Tibial nerve (tissue), 4 donors: ENCODE data around the gene GTPBP8. TPM values are rescaled to one million over a fixed set of nuclear protein-coding genes. Genes with fewer than 3 reads are reported as not detected.

Source experiments
- DNase-seq, 2 donors: peaks; one replicate each; pipeline ENCODE4 v3.0.0-alpha.2; 2019; ENCODE audit warnings: low spot score in 2 of 2
- H3K27ac ChIP-seq, 4 donors: fragments of 200-600 bp; sonication (generic) in 3 of 4; one replicate each; pipeline ENCODE4 v1.5.1; 2017 to 2019; ENCODE audit warnings: mild to moderate bottlenecking in 1 of 4
- H3K27me3 ChIP-seq, 2 donors: fragments of 200-600 bp; sonication (generic) in 1 of 2; one replicate each; pipeline versions ENCODE4 v1.5.1 to v1.6.0; 2017 to 2019
- H3K36me3 ChIP-seq, 3 donors: fragments of 200-600 bp; sonication (generic); one replicate each; pipeline ENCODE4 v1.5.1; 2018 to 2019
- H3K4me1 ChIP-seq, 4 donors: fragments of 200-600 bp; sonication (generic) in 3 of 4; one replicate each; pipeline ENCODE4 v1.5.1; 2017 to 2019
- H3K4me3 ChIP-seq, 4 donors: fragments of 200-600 bp; sonication (generic) in 3 of 4; one replicate each; pipeline ENCODE4 v1.5.1; 2017 to 2019; ENCODE audit warnings: mild to moderate bottlenecking in 1 of 4, moderate library complexity in 1 of 4
- H3K9me3 ChIP-seq, 4 donors: fragments of 200-600 bp; sonication (generic) in 3 of 4; one replicate each; pipeline ENCODE4 v1.5.1; 2017 to 2019
- CTCF ChIP-seq, 5 experiments: fragments of 200-600 bp in 3 of 5; fragments of 450-650 bp in 2 of 5; sonication (generic) in 3 of 5; IDR thresholded peaks; one replicate each; pipeline ENCODE4 v1.5.1; 2016 to 2019; ENCODE audit warnings: antibody characterized with exemption in 5 of 5, mild to moderate bottlenecking in 3 of 5, moderate library complexity in 2 of 5
- EP300 ChIP-seq, 2 donors: sonication (generic); formaldehyde crosslinking; IDR thresholded peaks; one replicate each; pipeline ENCODE4 v1.6.1; 2017; ENCODE audit warnings: antibody characterized with exemption in 2 of 2, mild to moderate bottlenecking in 1 of 2
- POLR2A ChIP-seq, 2 donors: fragments of 450-650 bp; IDR thresholded peaks; one replicate each; pipeline ENCODE4 v1.6.1; 2017; ENCODE audit warnings: antibody characterized with exemption in 2 of 2, mild to moderate bottlenecking in 2 of 2, moderate library complexity in 2 of 2
- WGBS, 2 donors: methylation state at CpG; one replicate each; pipeline ENCODE4 v1.1.5; 2018; 5-methylcytosine and 5-hydroxymethylcytosine counted together
- total RNA-seq, 4 donors: library from RNA; depleted of rRNA; stranded (reverse); fragments of >200 nt; gene quantifications; one replicate each; pipeline ENCODE4 v1.1.0, GENCODE V29; 2016

The GTPBP8 gene
- total RNA-seq, 4 donors from 2014 or later, result 15.9 to 55.7 (median 21.1) TPM

DNA sequence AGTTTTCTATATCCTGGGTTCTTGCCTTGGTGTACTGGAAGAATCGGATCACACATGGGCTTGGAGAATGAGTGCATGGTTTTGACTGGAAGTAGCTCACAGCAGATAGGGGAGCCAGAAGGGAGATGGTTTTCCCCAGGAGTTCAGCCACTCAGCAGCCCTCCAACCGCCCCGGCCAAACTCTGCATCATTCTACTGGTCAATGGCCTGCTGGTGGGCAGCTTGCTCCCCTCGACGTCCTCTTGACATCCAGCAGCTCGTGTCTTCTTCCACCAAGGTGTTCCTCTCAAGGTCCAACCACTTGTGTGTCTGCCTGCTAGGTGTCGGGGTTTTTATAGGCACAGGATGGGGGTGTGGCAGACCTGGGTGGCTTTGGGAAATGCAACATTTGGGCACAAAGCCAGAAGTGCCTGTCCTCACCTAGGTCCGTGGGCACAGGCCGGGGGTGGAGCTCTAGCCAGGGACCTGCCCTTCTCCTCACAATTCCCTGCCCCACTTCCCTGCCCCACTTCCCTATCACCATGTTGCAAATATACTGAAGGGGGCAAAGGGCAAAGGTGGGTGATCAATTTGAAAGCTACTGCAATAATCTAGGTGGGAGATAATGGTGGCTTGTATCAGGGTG is 3.0 kb upstream of the GTPBP8 start:
- Histone ChIP-seq H3K36me3 (no peaks in the 10 kb centered on the region), H3K27ac (no peak overlapping the region), H3K4me1 (peaks cover 0 to 24% (median 10%) of the 10 kb centered on the region in 4 donors), H3K4me3 (no peak overlapping the region), H3K27me3 (no peaks in the 10 kb centered on the region), H3K9me3 (no peaks in the 10 kb centered on the region)
- no peak for DNase-seq
- 93 to 97% methylated on average over 7 to 9 of the region's 9 CpGs for WGBS, 2 donors
- no peak for TF ChIP-seq CTCF (IDR thresholded peaks at IDR 0.05)
- TF ChIP-seq POLR2A (IDR thresholded peaks at IDR 0.05), result no peak
- TF ChIP-seq EP300 (IDR thresholded peaks at IDR 0.05), result no peak

DNA sequence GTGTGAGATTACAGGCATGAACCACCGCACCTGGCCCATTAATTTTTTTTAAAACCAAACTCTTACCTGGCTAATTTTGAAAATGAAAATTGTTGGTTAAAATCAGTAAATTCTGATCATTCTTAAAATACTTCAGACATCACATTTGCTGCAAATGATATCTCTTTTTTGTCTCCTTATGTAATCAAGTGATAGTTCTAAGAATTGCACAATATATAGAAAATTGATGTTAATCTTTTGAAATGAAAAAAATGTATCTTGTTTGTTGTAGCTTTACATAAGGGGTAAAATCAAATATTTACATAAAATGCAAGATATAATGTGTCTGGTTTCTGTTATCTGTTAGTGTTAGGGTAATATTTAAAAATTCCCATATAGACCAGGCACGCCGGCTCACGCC is 5.0 kb downstream of the GTPBP8 start:
- Histone ChIP-seq H3K36me3 (peaks cover 0 to 35% (median 0%) of the 10 kb centered on the region in 3 donors), H3K4me3 (no peak overlapping the region), H3K4me1 (peaks cover 0 to 32% (median 10%) of the 10 kb centered on the region in 4 donors), H3K27ac (no peak overlapping the region), H3K9me3 (no peaks in the 10 kb centered on the region), H3K27me3 (no peaks in the 10 kb centered on the region)
- WGBS, 2 donors, result 90 to 95% methylated on average over 4 of the region's 4 CpGs
- DNase-seq, result no peak
- TF ChIP-seq CTCF (IDR thresholded peaks at IDR 0.05), result no peak
- no peak for TF ChIP-seq POLR2A (IDR thresholded peaks at IDR 0.05)
- no peak for TF ChIP-seq EP300 (IDR thresholded peaks at IDR 0.05)

GRCh38 chr3:113000691-113001090 is 9.9 kb downstream of the GTPBP8 start:
- no peak for DNase-seq
- H3K4me1 ChIP-seq, result peaks cover 0 to 8% (median 0%) of the 10 kb centered on the region in 4 donors
- no peak overlapping the region for H3K27ac ChIP-seq
- WGBS, 2 donors, result 77 to 84% methylated on average over 4 of the region's 4 CpGs
- TF ChIP-seq CTCF (IDR thresholded peaks at IDR 0.05) (no peak), EP300 (IDR thresholded peaks at IDR 0.05) (no peak), POLR2A (IDR thresholded peaks at IDR 0.05) (no peak)
- no peak overlapping the region for H3K4me3 ChIP-seq
- no peaks in the 10 kb centered on the region for H3K27me3 ChIP-seq
- H3K36me3 ChIP-seq, result peaks cover 0 to 66% (median 4%) of the 10 kb centered on the region in 3 donors
- H3K9me3 ChIP-seq, result no peaks in the 10 kb centered on the region

DNA sequence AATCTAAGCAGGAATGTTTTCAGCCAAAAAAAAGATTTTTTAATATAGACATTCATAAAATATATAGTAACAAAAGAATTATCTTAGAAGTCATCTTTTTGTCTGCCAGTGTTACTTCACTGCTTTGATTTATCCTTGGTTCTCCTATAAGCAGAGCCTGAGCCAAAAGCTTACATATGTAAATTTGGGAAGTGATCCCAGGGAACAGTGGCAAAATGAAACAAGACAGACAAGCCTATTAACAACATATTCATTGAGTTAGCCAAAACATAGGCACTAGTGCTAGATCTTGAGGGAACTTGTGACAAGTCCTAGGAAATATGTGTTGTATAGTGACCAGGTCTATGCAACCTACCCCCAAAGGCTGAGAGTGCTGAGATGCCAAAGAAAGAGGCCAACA is 11.3 kb downstream of the GTPBP8 start:
- peaks cover 0 to 79% (median 4%) of the 10 kb centered on the region in 3 donors for H3K36me3 ChIP-seq
- no peak for TF ChIP-seq EP300 (IDR thresholded peaks at IDR 0.05)
- TF ChIP-seq CTCF (IDR thresholded peaks at IDR 0.05), result no peak
- TF ChIP-seq POLR2A (IDR thresholded peaks at IDR 0.05), result no peak

GRCh38 chr3:113002679-113003078 is 11.9 kb downstream of the GTPBP8 start:
- Histone ChIP-seq H3K36me3 (peaks cover 0 to 85% (median 8%) of the 10 kb centered on the region in 3 donors), H3K27ac (no peak overlapping the region), H3K4me3 (no peak overlapping the region), H3K4me1 (peaks cover 0 to 4% (median 0%) of the 10 kb centered on the region in 4 donors), H3K9me3 (no peaks in the 10 kb centered on the region), H3K27me3 (no peaks in the 10 kb centered on the region)
- DNase-seq, result no peak
- no peak for TF ChIP-seq EP300 (IDR thresholded peaks at IDR 0.05)
- TF ChIP-seq POLR2A (IDR thresholded peaks at IDR 0.05), result no peak
- TF ChIP-seq CTCF (IDR thresholded peaks at IDR 0.05), result no peak

More for the DNA sequence above, 11.3 kb downstream of the GTPBP8 start:
- H3K27ac ChIP-seq, result no peak overlapping the region
- H3K4me3 ChIP-seq, result no peak overlapping the region
- H3K9me3 ChIP-seq, result no peaks in the 10 kb centered on the region
- DNase-seq, result no peak
- H3K27me3 ChIP-seq, result no peaks in the 10 kb centered on the region
- H3K4me1 ChIP-seq, result peaks cover 0 to 6% (median 0%) of the 10 kb centered on the region in 4 donors
